GM21447 (cell line): ENCODE results near the gene SDK2.

Experiments used
- ATAC-seq: cut with Tn5 transposase; IDR thresholded peaks from one replicate; pipeline ENCODE4 v1.9.1; 2021; ENCODE audit not compliant: unreplicated experiment

Gene SDK2

GRCh38 chr17:73654241-73654640, 10.0 kb upstream of the SDK2 start:
- ATAC-seq = no peak

- ATAC-seq = no peak
Observed at GRCh38 chr17:73653810-73654209, 9.6 kb upstream of the SDK2 start.

GRCh38 chr17:73652886-73653480, 8.7 kb upstream of the SDK2 start:
- ATAC-seq = no peak

- no peak for ATAC-seq
Observed at GRCh38 chr17:73650617-73651200, 6.5 kb upstream of the SDK2 start.

DNA sequence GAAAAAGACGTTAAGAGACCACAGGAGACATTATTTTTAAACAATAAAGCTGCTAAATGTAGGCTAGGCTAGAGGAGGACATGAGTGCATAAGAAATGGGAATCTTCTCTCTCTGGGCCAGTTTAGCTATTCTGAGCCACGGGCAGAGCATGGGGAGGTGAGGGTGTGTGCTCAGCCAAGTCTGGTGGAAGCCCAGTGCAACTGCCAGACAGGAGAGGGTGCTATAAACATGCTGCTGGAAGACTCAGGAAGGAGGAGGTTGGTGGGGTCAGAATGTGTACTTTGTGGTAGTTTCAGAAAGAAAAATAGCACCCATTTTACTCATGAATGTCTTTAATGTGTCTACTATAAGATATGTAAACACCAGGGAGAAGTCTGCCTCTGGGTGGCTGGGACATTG, 5.9 kb upstream of the SDK2 start:
- ATAC-seq = no peak

- no peak for ATAC-seq
Observed at GRCh38 chr17:73648974-73649373, 4.7 kb upstream of the SDK2 start.

DNA sequence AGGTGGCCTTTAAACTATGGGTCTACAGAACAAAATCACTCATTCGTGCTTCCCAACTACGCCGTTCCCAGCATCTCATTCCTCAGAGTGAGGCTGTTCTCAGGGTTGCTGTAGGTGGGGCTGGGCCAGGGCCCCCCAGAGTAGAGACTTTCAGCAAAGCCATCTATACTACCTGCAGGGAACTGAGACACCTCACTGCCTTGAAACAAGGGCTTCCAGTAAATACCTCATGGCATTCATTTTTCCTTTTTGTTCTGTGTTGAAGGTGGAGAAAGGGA, 4.2 kb upstream of the SDK2 start:
- no peak for ATAC-seq

DNA sequence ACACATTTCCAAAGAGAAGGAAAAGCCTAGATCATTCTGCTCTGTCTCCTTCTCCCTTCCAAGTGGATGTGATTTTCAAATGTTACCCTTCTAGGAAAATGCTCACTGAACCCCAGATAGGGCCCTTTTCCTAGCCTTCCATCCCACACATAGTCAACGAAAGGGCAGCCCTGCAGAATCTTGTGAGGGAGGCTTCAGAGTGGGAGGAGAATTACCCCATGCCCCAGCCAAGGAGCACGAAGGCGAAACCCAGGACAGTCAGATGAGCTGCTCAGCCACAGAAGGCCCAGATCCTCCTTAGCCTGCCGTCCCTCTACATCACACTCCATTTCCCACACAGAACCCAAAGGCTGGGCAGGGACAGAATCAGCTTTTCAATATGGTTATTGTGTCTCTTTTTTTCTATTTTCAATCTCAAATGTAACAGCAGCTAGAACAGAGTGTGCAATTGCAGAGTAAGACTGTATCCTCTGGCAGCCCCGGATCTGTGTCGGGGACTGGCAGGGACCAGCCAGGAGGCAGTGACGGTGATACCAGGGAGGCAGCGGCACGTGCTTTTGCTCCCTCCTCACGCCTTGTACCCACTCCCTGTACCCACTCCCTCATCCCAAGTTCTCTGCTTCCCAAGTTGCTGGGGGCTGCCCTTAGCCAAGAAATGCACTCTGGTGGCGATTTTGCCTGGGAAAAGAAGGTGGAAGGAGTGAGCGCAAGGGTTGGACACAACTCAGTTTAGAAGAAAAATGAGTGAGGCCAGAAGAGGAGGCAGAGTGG, 3.7 kb upstream of the SDK2 start:
- ATAC-seq = no peak

DNA sequence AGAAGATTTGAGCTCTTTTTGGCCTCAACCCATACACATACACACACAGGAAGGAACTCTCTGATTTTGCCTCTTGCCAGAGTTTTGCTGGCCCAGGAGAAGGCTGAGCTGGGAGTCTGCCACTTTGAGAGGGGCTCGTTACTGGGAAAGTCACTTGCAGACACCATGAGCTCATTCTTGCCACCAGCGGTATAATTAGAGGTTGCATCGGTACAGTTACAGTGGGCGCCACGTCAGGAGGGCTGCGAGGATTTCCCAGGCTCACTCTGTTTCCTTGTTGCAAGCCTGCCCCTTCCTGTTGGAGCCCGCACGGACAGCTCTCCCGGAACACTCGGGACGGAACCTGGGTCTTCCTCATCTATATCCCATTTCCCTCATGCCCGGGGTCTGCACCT, 3.1 kb upstream of the SDK2 start:
- ATAC-seq = no peak

DNA sequence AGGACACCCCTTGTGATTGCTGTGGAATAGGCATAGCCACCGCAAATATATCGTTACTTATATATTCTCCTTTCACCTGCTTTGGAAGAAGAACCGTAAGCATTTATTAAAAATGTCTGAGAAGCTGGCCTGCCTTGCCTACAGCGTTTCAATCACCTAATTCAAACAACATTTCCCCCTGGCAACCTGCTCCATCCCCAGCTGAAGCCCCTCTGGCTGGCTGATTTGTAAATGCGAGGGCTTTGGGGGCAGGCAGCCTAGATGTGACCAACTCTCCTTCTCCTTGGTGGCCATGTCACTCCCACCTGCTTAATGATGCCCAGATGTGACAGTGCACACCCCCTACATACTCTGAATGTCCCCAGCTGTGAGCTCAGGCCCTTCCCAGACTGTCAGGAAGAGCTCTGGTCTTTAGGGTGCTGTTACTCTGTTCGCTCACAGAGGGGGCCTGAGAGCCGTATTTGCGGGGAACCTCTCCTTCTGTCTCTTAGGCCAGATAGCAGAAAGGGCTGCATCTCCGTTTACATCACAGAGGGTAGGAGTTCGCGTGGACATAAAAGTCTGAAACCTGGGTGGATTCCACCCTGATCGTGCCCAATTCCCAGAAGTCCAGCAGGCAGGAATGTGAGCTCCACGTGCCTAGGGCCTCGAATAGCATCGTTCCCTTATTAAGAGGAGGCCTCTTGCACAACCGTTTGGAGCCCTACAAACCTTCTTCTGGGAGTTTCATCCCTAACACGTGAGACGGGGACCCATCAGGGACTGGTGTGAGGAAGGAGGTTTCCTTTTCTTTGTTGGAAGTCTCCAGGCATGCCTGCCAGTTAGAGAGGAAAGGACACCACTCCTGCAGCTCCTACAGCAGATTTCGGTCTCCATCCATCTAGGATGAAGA, 2.4 kb upstream of the SDK2 start:
- ATAC-seq = no peak

- ATAC-seq = no peak
Observed at GRCh38 chr17:73645050-73645871, 1.0 kb upstream of the SDK2 start.

DNA sequence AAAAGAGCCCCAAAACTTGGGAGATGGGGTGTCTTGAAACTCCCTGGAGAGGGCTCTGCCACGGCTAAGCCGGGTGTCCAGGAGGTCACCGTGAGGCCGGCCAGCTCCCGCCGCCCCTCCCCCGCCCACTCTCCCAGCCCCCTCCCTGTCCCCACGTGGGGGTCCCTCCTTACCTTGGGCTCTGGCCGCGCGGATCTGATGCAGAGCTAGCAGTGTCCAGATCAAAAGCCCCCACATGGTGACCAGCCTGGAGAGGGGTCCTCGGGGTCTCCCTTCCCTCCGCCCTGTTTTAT, 447 bp downstream of the SDK2 start:
- no peak for ATAC-seq

DNA sequence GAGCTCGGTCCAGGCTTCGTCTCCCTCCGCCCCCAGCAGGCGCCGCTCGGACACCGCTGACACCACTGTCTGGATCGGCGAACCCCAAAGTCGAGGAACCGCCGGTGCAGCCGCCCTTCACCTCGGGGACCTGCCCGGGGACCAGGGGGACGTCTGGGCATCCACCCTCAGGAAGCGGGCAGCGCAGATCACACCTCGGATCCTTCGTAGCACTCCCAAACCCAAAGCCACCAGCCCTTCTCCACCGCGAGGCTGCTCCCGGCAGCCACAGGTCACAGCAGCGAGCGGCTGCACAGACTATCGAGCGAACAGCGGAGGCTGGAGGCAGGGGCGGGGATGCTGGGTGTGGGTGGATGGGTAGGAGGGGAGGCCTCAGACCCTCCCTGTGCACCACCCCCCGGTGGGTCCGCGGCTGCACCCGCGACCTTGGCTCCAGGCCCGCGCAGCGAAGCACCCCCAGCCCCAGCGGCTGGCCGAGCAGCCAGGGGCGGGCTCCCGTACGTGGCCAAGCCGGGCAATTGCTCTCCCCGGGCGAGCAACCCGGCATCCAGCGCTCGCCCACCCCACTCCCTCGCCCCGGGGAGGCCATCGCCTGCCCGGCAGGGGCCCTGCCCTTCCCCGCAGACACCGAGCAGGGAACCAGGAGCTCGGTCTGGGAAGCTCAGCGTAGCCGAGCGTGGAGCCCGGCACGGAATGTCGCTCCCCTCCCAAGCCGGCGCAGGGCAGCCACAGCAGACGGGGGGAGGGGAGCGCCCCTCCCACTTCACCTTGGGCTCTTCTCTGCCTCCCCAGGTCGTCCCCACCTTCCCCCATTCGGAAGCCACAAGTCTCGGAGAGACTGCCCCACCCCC, 1.0 kb downstream of the SDK2 start:
- ATAC-seq = no peak

GRCh38 chr17:73642659-73643000, 1.6 kb downstream of the SDK2 start:
- ATAC-seq = no peak

DNA sequence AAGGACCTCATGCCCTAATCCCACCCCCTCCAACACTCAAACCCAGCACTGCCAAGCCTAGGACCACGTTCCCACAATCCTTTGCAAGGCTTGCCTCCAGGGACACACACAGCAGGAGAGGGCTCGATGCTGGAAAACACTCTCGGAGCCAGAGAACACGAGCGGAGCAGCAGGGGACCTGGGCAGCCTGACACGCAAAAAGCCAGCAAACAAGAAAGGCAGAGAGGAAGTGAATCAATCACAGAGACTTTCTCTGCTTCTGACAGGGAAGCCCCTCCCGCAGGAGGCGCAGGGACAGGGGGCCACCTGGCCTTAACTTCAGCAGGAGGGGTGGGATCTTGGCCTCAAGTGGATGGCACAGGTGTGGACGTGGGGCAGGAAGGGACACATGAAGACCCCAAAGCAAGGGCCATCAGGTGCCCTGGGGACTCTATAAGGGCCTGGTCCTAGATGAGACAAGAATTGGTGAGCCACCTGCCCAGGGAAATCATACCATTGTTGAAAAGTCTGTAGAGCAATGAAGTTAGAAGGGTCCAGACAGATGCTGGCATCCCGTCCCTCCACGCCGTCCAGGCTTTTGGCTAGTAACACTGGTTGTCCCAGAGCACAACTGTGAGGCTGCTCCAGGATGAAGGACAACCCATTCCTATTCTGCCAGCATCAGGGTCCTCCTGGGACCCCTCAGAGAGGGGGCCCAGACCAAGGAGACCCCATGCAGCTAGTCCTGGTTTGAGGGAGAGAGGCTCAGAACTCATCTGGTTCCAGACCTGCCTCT, 2.2 kb downstream of the SDK2 start:
- ATAC-seq = no peak

- ATAC-seq = no peak
Observed at GRCh38 chr17:73640691-73641090, 3.6 kb downstream of the SDK2 start.

- ATAC-seq = no peak
Observed at GRCh38 chr17:73639932-73640331, 4.3 kb downstream of the SDK2 start.

DNA sequence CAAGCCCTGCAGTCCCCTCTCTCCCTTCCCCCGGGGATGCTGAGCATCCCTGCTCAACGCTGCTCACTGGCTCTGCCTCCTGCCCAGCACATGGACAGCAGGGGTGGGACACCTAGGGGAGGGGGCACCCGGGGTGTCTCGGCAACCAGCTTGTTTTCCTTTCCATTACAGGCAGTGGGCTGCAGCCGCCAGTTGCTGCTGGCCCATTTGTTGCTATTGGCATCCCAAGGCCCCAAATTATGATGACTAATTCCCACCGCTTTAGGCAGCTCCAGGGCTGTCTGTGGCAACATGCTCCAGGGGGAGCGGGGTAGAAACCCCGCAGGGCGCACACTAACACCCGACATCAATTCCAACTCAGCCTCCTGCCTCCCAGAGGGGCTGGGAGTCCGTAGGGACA, 4.9 kb downstream of the SDK2 start:
- no peak for ATAC-seq

DNA sequence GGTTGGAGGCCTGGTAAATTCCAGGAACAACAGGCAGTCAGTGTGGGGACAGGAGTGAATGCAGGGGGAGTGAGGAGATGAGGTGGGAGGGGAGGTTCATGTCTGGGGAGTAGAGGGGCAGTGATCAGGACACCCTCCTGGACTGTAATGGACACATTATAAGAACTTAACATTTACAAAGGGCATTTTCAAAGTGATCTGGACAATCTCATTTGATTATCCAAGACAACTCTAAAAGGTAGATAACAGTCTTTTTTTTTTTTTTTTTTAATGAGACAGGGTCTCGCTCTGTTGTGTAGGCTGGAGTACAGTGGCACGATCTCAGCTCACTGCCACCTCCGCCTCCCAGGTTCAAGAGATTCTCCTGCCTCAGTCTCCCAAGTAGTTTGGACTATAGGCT, 5.7 kb downstream of the SDK2 start:
- ATAC-seq = no peak

DNA sequence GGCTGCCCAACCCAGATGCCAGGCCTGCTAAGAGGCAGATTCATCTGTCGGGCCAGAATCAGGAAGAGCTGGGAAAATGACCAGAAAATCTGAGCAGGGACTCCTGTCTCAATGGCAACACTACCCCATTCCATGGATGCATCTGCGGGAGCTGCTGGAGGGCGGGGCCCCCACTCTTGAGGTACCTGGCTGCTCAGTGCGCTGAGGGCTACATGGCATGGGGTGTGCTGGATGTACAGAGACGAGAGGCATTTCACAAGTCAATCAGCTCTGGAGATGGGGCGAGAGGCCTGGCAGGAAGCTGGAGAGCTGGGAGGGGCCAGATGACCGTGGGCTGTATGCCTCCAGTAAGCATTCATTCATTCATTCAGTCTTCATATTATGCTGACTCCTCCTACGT, 6.4 kb downstream of the SDK2 start:
- ATAC-seq = no peak
